Tibial nerve (tissue), 4 donors: ENCODE data around the gene FA2H.

Experiments
- EP300 ChIP-seq, 2 donors: sonication (generic); formaldehyde crosslinking; IDR thresholded peaks; one replicate each; pipeline ENCODE4 v1.6.1; 2017; ENCODE audit warnings: antibody characterized with exemption in 2 of 2, mild to moderate bottlenecking in 1 of 2
- POLR2A ChIP-seq, 2 donors: fragments of 450-650 bp; IDR thresholded peaks; one replicate each; pipeline ENCODE4 v1.6.1; 2017; ENCODE audit warnings: antibody characterized with exemption in 2 of 2, mild to moderate bottlenecking in 2 of 2, moderate library complexity in 2 of 2
- TF ChIP-seq, protein P1 (sequence below), 5 experiments: fragments of 200-600 bp in 3 of 5; fragments of 450-650 bp in 2 of 5; sonication (generic) in 3 of 5; IDR thresholded peaks; one replicate each; pipeline ENCODE4 v1.5.1; 2016 to 2019; ENCODE audit warnings: antibody characterized with exemption in 5 of 5, mild to moderate bottlenecking in 3 of 5, moderate library complexity in 2 of 5

DNA sequence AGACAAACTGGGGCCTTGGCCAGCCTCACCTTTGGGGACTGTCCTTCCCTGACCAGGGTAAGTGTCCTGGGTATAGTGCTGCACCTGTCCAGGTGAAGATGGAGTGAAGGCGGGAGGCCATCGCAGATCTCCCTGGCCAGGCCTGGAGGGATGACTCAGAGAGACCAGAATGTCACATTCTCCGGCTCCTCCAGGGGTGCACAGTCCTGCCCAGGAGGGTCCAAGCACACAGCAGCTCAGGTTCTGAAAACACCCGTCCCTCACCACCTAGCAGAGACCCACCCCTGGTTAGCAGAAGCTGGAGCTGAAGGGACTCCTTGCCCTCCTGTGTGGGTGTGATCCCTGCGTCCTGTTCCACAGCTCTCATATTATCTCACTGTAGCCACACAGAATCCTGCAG, 21.9 kb downstream of the FA2H start:
- TF ChIP-seq, protein P1, sequence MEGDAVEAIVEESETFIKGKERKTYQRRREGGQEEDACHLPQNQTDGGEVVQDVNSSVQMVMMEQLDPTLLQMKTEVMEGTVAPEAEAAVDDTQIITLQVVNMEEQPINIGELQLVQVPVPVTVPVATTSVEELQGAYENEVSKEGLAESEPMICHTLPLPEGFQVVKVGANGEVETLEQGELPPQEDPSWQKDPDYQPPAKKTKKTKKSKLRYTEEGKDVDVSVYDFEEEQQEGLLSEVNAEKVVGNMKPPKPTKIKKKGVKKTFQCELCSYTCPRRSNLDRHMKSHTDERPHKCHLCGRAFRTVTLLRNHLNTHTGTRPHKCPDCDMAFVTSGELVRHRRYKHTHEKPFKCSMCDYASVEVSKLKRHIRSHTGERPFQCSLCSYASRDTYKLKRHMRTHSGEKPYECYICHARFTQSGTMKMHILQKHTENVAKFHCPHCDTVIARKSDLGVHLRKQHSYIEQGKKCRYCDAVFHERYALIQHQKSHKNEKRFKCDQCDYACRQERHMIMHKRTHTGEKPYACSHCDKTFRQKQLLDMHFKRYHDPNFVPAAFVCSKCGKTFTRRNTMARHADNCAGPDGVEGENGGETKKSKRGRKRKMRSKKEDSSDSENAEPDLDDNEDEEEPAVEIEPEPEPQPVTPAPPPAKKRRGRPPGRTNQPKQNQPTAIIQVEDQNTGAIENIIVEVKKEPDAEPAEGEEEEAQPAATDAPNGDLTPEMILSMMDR (IDR thresholded peaks at IDR 0.05) = no peak
- TF ChIP-seq POLR2A (IDR thresholded peaks at IDR 0.05) = no peak
- no peak for TF ChIP-seq EP300 (IDR thresholded peaks at IDR 0.05)
